ENCODE results near the gene KMT2C. TPM values are rescaled to one million over a fixed set of nuclear protein-coding genes. Genes with fewer than 3 reads are reported as not detected.
"Not testable (repeated sequence)": the region's sequence is repeated elsewhere in the genome, so short reads cannot be mapped to it uniquely, and the experiment has no call there.

The KMT2C gene
- total RNA-seq, 1 donor from 2014 or later: 54.7 TPM

- Mint-ChIP-seq H3K4me3 (no peak overlapping the region), H3K27ac (ENCODE audit: unreplicated experiment) (no peak overlapping the region), H3K9me3 (no peaks in the 10 kb centered on the region), H3K36me3 (ENCODE audit: low read depth) (no peaks in the 10 kb centered on the region), H3K4me1 (no peaks in the 10 kb centered on the region), H3K27me3 (ENCODE audit: low read depth) (no peaks in the 10 kb centered on the region)
- no peak for TF ChIP-seq CTCF (conservative IDR thresholded peaks at IDR 0.05)
- no peak for DNase-seq (ENCODE audit: low read depth, low spot score)
These were observed 41.3 kb upstream of the KMT2C start for GRCh38 chr7:152477079-152477478.

- H3K4me1 Mint-ChIP-seq: no peaks in the 10 kb centered on the region
- H3K27me3 Mint-ChIP-seq (ENCODE audit: low read depth): no peaks in the 10 kb centered on the region
- H3K4me3 Mint-ChIP-seq: no peak overlapping the region
- no peak for TF ChIP-seq CTCF (conservative IDR thresholded peaks at IDR 0.05)
- no peaks in the 10 kb centered on the region for H3K36me3 Mint-ChIP-seq (ENCODE audit: low read depth)
- peaks cover under 1% of the 10 kb centered on the region for H3K9me3 Mint-ChIP-seq
- no peak overlapping the region for H3K27ac Mint-ChIP-seq (ENCODE audit: unreplicated experiment)
- DNase-seq (ENCODE audit: low read depth, low spot score): no peak
These were observed 40.7 kb upstream of the KMT2C start for GRCh38 chr7:152476551-152476950.

DNA sequence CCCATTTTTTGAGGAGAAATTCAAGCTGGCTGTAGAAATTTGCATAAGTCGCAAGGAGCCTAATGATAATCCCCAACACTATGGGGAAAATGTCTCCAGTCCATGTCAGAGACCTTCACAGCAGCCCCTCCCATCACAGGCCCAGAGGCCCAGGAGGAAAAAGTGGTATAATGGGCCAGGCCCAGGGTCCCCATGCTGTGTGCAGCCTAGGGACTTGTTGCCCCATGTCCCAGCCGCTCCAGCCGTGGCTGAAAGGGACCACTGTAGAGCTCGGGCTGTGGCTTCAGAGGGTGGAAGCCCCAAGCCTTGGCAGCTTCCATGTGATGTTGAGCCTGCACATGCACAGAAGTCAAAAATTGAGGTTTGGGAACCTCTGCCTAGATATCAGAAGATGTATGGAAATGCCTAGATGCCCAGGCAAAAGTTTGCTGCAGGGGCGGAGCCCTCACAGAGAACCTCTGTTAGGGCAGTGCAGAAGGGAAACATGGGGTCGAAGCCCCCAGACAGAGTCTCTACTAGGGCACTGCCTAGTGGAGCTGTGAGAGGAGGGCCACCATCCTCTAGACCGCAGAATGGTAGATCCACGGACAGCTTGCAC lies 35.3 kb upstream of the KMT2C start:
- not testable (repeated sequence) for H3K4me1 Mint-ChIP-seq; DNase-seq (ENCODE audit: low read depth, low spot score); H3K4me3 Mint-ChIP-seq; H3K36me3 Mint-ChIP-seq (ENCODE audit: low read depth); H3K27me3 Mint-ChIP-seq (ENCODE audit: low read depth); H3K27ac Mint-ChIP-seq (ENCODE audit: unreplicated experiment); H3K9me3 Mint-ChIP-seq

DNA sequence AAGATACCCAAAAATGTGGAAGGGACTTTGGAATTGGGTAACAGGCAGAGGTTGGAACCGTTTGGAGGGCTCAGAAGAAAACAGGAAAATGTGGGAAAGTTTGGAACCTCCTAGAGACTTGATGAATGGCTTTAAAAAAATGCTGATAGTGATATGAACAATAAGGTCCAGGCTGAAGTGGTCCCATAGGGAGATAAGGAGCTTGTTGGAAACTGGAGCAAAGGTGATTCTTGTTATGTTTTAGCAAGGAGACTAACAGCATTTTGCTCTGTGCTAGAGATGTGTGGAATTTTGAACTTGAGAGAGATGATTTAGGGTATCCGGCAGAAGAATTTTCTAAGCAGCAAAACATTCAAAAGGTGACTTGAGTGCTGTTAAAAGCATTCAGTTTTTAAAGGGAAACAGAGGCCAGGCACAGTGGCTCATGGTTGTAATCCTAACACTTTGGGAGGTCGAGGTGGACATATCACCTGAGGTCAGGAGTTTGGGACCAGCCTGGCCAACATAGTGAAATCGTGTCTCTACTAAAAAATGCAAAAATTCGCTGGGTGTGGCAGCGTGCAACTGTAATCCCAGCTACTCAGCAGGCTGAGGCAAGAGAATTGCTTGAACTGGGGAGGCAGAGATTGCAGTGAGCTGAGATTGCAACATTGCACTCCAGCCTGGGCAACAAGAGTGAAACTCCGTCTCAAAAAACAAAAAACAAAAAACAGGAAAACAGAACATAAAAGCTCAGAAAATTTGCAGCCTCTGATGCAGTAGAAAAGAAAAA lies 34.6 kb upstream of the KMT2C start:
- not testable (repeated sequence) for H3K9me3 Mint-ChIP-seq; H3K36me3 Mint-ChIP-seq (ENCODE audit: low read depth); H3K27ac Mint-ChIP-seq (ENCODE audit: unreplicated experiment); DNase-seq (ENCODE audit: low read depth, low spot score); H3K27me3 Mint-ChIP-seq (ENCODE audit: low read depth); H3K4me1 Mint-ChIP-seq; H3K4me3 Mint-ChIP-seq

DNA sequence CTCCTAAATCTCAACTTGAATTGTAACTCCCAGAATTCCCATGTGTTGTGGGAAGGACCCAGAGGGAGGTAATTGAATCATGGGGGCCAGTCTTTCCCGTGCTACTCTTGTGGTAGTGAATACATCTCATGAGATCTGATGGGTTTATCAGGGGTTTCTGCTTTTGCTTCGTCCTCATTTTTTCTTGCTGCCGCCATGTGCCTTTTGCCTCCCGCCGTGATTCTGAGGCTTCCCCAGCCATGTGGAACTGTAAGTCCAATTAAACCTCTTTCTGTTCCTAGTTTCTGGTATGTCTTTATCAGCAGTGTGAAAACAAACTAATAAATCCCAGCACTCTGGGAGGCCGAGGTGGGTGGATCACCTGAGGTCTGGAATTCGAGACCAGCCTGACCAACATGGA lies 33.8 kb upstream of the KMT2C start:
- H3K9me3 Mint-ChIP-seq; H3K36me3 Mint-ChIP-seq (ENCODE audit: low read depth); H3K27ac Mint-ChIP-seq (ENCODE audit: unreplicated experiment); H3K27me3 Mint-ChIP-seq (ENCODE audit: low read depth); H3K4me1 Mint-ChIP-seq; DNase-seq (ENCODE audit: low read depth, low spot score): not testable (repeated sequence)
- peak overlapping the region; percentile 12 for H3K4me3 Mint-ChIP-seq

GRCh38 chr7:152467225-152467624 lies 31.4 kb upstream of the KMT2C start:
- H3K27ac Mint-ChIP-seq (ENCODE audit: unreplicated experiment): no peak overlapping the region
- H3K4me1 Mint-ChIP-seq: peaks cover 13% of the 10 kb centered on the region
- no peak for TF ChIP-seq CTCF (conservative IDR thresholded peaks at IDR 0.05)
- H3K36me3 Mint-ChIP-seq (ENCODE audit: low read depth): peaks cover 9% of the 10 kb centered on the region
- H3K4me3 Mint-ChIP-seq: no peak overlapping the region
- no peak for DNase-seq (ENCODE audit: low read depth, low spot score)
- H3K9me3 Mint-ChIP-seq: peaks cover 8% of the 10 kb centered on the region
- H3K27me3 Mint-ChIP-seq (ENCODE audit: low read depth): no peaks in the 10 kb centered on the region

- Mint-ChIP-seq H3K27ac (ENCODE audit: unreplicated experiment) (peak overlapping the region; percentile 96), H3K4me1 (peaks cover 19% of the 10 kb centered on the region), H3K36me3 (ENCODE audit: low read depth) (peaks cover 6% of the 10 kb centered on the region), H3K9me3 (peaks cover under 1% of the 10 kb centered on the region), H3K4me3 (peak overlapping the region; percentile 91), H3K27me3 (ENCODE audit: low read depth) (no peaks in the 10 kb centered on the region)
- TF ChIP-seq CTCF (conservative IDR thresholded peaks at IDR 0.05): no peak
- DNase-seq (ENCODE audit: low read depth, low spot score): no peak
These were observed 29.2 kb upstream of the KMT2C start for GRCh38 chr7:152465119-152465387.
